ENCODE results near the gene MIB1.
"Not testable (repeated sequence)": the region's sequence is repeated elsewhere in the genome, so short reads cannot be mapped to it uniquely, and the experiment has no call there.

Gene MIB1

GRCh38 chr18:21743166-21743832, 2.7 kb downstream of the MIB1 start:
- no peak for DNase-seq (ENCODE audit: low read depth)

GRCh38 chr18:21745231-21745630, 4.6 kb downstream of the MIB1 start:
- no peak for DNase-seq (ENCODE audit: low read depth)

- DNase-seq (ENCODE audit: low read depth), result no peak
Observed at GRCh38 chr18:21747268-21747667, 6.7 kb downstream of the MIB1 start.

- DNase-seq (ENCODE audit: low read depth), result no peak
Observed at GRCh38 chr18:21747764-21748693, 7.4 kb downstream of the MIB1 start.

- no peak for DNase-seq (ENCODE audit: low read depth)
Observed at GRCh38 chr18:21757833-21758232, 17.2 kb downstream of the MIB1 start.

- no peak for DNase-seq (ENCODE audit: low read depth)
Observed at GRCh38 chr18:21759836-21760235, 19.2 kb downstream of the MIB1 start.

- DNase-seq (ENCODE audit: low read depth), result no peak
Observed at GRCh38 chr18:21760321-21760720, 19.7 kb downstream of the MIB1 start.

- DNase-seq (ENCODE audit: low read depth), result no peak
Observed at GRCh38 chr18:21761471-21762115, 21.0 kb downstream of the MIB1 start.

- DNase-seq (ENCODE audit: low read depth), result no peak
Observed at GRCh38 chr18:21762181-21762772, 21.7 kb downstream of the MIB1 start.

GRCh38 chr18:21763846-21764646, 23.5 kb downstream of the MIB1 start:
- DNase-seq (ENCODE audit: low read depth), result no peak

- DNase-seq (ENCODE audit: low read depth), result no peak
Observed at GRCh38 chr18:21769206-21769605, 28.6 kb downstream of the MIB1 start.

- DNase-seq (ENCODE audit: low read depth), result no peak
Observed at GRCh38 chr18:21774722-21775121, 34.1 kb downstream of the MIB1 start.

- no peak for DNase-seq (ENCODE audit: low read depth)
Observed at GRCh38 chr18:21777814-21778213, 37.2 kb downstream of the MIB1 start.

GRCh38 chr18:21786526-21786925, 45.9 kb downstream of the MIB1 start:
- no peak for DNase-seq (ENCODE audit: low read depth)

- DNase-seq (ENCODE audit: low read depth), result not testable (repeated sequence)
Observed at GRCh38 chr18:21796089-21796488, 55.5 kb downstream of the MIB1 start.

GRCh38 chr18:21798126-21798525, 57.5 kb downstream of the MIB1 start:
- no peak for DNase-seq (ENCODE audit: low read depth)

GRCh38 chr18:21799721-21800120, 59.1 kb downstream of the MIB1 start:
- DNase-seq (ENCODE audit: low read depth), result no peak

- no peak for DNase-seq (ENCODE audit: low read depth)
Observed at GRCh38 chr18:21803495-21803894, 62.9 kb downstream of the MIB1 start.

GRCh38 chr18:21805771-21806366, 65.3 kb downstream of the MIB1 start:
- no peak for DNase-seq (ENCODE audit: low read depth)

GRCh38 chr18:21808185-21808584, 67.6 kb downstream of the MIB1 start:
- no peak for DNase-seq (ENCODE audit: low read depth)

GRCh38 chr18:21809725-21810124, 69.1 kb downstream of the MIB1 start:
- DNase-seq (ENCODE audit: low read depth), result no peak

All from activated T-helper 9 cell treated with anti-CD3 and anti-CD28 coated beads, Interleukin-2, amount 50 U/mL, for 16 hours (primary cell).